H1 (cell line): ENCODE data around the gene ERI2. TPM values are rescaled to one million over a fixed set of nuclear protein-coding genes. Genes with fewer than 3 reads are reported as not detected.

ENCODE experiments used
- CTCF ChIA-PET: fragments of 300-600 bp; sonication (Branson Sonifier 250); formaldehyde crosslinking; loops from one replicate; lab custom pipeline; 2021; ENCODE audit not compliant: partially characterized antibody; lab: Charles Lee
- POLR2A ChIA-PET: fragments of 300-600 bp; sonication (Branson Sonifier 250); formaldehyde crosslinking; loops from one replicate; lab custom pipeline; 2021; ENCODE audit warnings: inconsistent platforms; ENCODE audit not compliant: partially characterized antibody; lab: Charles Lee
- DNase-seq, 2 experiments: peaks; one replicate each; pipeline versions ENCODE4 v3.0.0 to v3.0.0-alpha.2; 2010 to 2022; ENCODE audit warnings: low spot score in 2 of 2, low read depth in 1 of 2, mixed read lengths in 1 of 2
- FAIRE-seq: peaks from 2 replicates; lab custom pipeline; 2011; peaks lifted over from hg19 to GRCh38; lab: Jason Lieb, UNC
- H2AFZ ChIP-seq: 2 replicates; pipeline ENCODE4 v1.8.1; 2012; ENCODE audit warnings: low read length, inconsistent platforms
- H2AK5ac ChIP-seq: 2 replicates; pipeline ENCODE4 v1.6.1; 2013; ENCODE audit warnings: low read depth, low read length
- H2BK120ac ChIP-seq: replicated peaks from 2 replicates; pipeline ENCODE3; 2013; ENCODE audit warnings: low read depth, low read length, inconsistent platforms
- H2BK12ac ChIP-seq: 2 replicates; pipeline ENCODE4 v1.6.1; 2013; ENCODE audit warnings: low read depth, low read length
- H2BK15ac ChIP-seq: 2 replicates; pipeline ENCODE4 v1.6.1; 2013; ENCODE audit warnings: low read length
- H2BK20ac ChIP-seq: 2 replicates; pipeline ENCODE4 v1.6.1; 2013; ENCODE audit warnings: low read length
- H2BK5ac ChIP-seq: 2 replicates; pipeline ENCODE4 v1.6.1; 2013; ENCODE audit warnings: low read depth, low read length
- H3K14ac ChIP-seq: 2 replicates; pipeline ENCODE4 v1.6.1; 2013; ENCODE audit warnings: inconsistent platforms; ENCODE audit not compliant: insufficient read length
- H3K18ac ChIP-seq: 2 replicates; pipeline ENCODE4 v1.6.1; 2013; ENCODE audit warnings: low read length; ENCODE audit errors: extremely low read depth
- H3K23ac ChIP-seq: 2 replicates; pipeline ENCODE4 v1.6.1; 2013; ENCODE audit warnings: inconsistent platforms; ENCODE audit not compliant: insufficient read length
- H3K23me2 ChIP-seq: 2 replicates; pipeline ENCODE4 v1.6.1; 2013; ENCODE audit warnings: low read depth, low read length
- H3K27ac ChIP-seq: 2 replicates; pipeline ENCODE4 v1.6.1; 2011; ENCODE audit warnings: low read depth, low read length, inconsistent platforms
- H3K27me3 ChIP-seq, 4 experiments: replicated peaks in 1 of 4; 1 replicate in 1 of 4; 2 replicates in 3 of 4; pipeline versions ENCODE4 v1.6.1 to v1.8.1; 2011 to 2013; ENCODE audit warnings: low read length in 3 of 4, mild to moderate bottlenecking in 3 of 4, inconsistent platforms in 2 of 4, mixed read lengths in 2 of 4, moderate library complexity in 1 of 4; ENCODE audit not compliant: control insufficient read depth in 3 of 4, insufficient read depth in 3 of 4; ENCODE audit errors: extremely low read depth in 1 of 4
- H3K36me3 ChIP-seq, 4 experiments: 2 replicates each; pipeline versions ENCODE4 v1.6.1 to v1.8.1; 2011 to 2013; ENCODE audit warnings: mild to moderate bottlenecking in 4 of 4, low read length in 3 of 4, moderate library complexity in 2 of 4, control low read depth in 1 of 4, inconsistent platforms in 1 of 4; ENCODE audit not compliant: insufficient read depth in 4 of 4, control insufficient read depth in 2 of 4
- H3K4ac ChIP-seq: replicated peaks from 2 replicates; pipeline ENCODE3; 2013; ENCODE audit warnings: low read length, low read depth, mixed read lengths, inconsistent platforms; ENCODE audit not compliant: insufficient read length
- H3K4me1 ChIP-seq, 4 experiments: replicated peaks in 1 of 4; 1 replicate in 1 of 4; 2 replicates in 3 of 4; pipeline versions ENCODE4 v1.6.1 to v1.8.1; 2011 to 2013; ENCODE audit warnings: low read length in 3 of 4, inconsistent platforms in 2 of 4, mixed read lengths in 1 of 4; ENCODE audit not compliant: insufficient read depth in 4 of 4, control insufficient read depth in 3 of 4
- H3K4me2 ChIP-seq, 2 experiments: 2 replicates each; pipeline versions ENCODE4 v1.6.1 to v1.8.1; 2011 to 2013; ENCODE audit warnings: low read depth in 2 of 2, low read length in 2 of 2, control low read depth in 1 of 2, inconsistent platforms in 1 of 2, mild to moderate bottlenecking in 1 of 2; ENCODE audit not compliant: insufficient read depth in 1 of 2
- H3K4me3 ChIP-seq, 4 experiments: fragments of 200-600, 300-600 bp in 1 of 4; sonication (generic), shearing (Covaris generic), sonication (Bioruptor Twin) in 1 of 4; 2 replicates each; pipeline versions ENCODE4 v1.5.1 to v1.8.1; 2011 to 2016; ENCODE audit warnings: low read length in 4 of 4, low read depth in 3 of 4, control low read depth in 2 of 4, inconsistent platforms in 2 of 4, mild to moderate bottlenecking in 2 of 4, mixed read lengths in 1 of 4, moderate library complexity in 1 of 4; ENCODE audit not compliant: insufficient read depth in 2 of 4; ENCODE audit errors: extremely low read depth in 1 of 4
- H3K56ac ChIP-seq: replicated peaks from 2 replicates; pipeline ENCODE3; 2013; ENCODE audit warnings: low read depth, mild to moderate bottlenecking, mixed read lengths, low read length, inconsistent platforms; ENCODE audit not compliant: insufficient read length
- H3K79me1 ChIP-seq: 2 replicates; pipeline ENCODE4 v1.6.1; 2013; ENCODE audit warnings: low read depth, low read length, control low read depth
- H3K79me2 ChIP-seq, 2 experiments: 2 replicates each; pipeline versions ENCODE4 v1.6.1 to v1.8.1; 2012 to 2013; ENCODE audit warnings: low read length in 2 of 2, mild to moderate bottlenecking in 2 of 2, inconsistent platforms in 1 of 2; ENCODE audit not compliant: insufficient read depth in 2 of 2, control insufficient read depth in 1 of 2
- H3K9ac ChIP-seq, 4 experiments: replicated peaks in 1 of 4; 1 replicate in 1 of 4; 2 replicates in 3 of 4; pipeline versions ENCODE4 v1.6.1 to v1.8.1; 2011 to 2013; ENCODE audit warnings: low read depth in 3 of 4, low read length in 3 of 4, control low read depth in 2 of 4, mild to moderate bottlenecking in 2 of 4, moderate library complexity in 2 of 4, inconsistent platforms in 1 of 4; ENCODE audit errors: extremely low read depth in 1 of 4
- H3K9me3 ChIP-seq, 2 experiments: 2 replicates each; pipeline versions ENCODE4 v1.6.1 to v1.8.1; 2012 to 2013; ENCODE audit warnings: mild to moderate bottlenecking in 2 of 2, moderate library complexity in 2 of 2, control low read depth in 1 of 2, inconsistent platforms in 1 of 2, low read depth in 1 of 2, low read length in 1 of 2, mixed read lengths in 1 of 2; ENCODE audit not compliant: insufficient read depth in 2 of 2
- H4K20me1 ChIP-seq, 2 experiments: replicated peaks in 1 of 2; 2 replicates each; pipeline versions ENCODE3 to v1.8.1; 2011 to 2013; ENCODE audit warnings: inconsistent platforms in 2 of 2, low read length in 2 of 2, mild to moderate bottlenecking in 1 of 2; ENCODE audit not compliant: insufficient read depth in 2 of 2, control insufficient read depth in 1 of 2
- H4K5ac ChIP-seq: 2 replicates; pipeline ENCODE4 v1.6.1; 2013; ENCODE audit warnings: low read length, low read depth, mixed read lengths, inconsistent platforms; ENCODE audit not compliant: insufficient read length
- H4K8ac ChIP-seq: 2 replicates; pipeline ENCODE4 v1.8.0; 2013; ENCODE audit warnings: mild to moderate bottlenecking, moderate library complexity, low read length, inconsistent platforms; ENCODE audit not compliant: insufficient read depth; ENCODE audit errors: extremely low read depth
- H4K91ac ChIP-seq: replicated peaks from 2 replicates; pipeline ENCODE3; 2013; ENCODE audit warnings: low read length, mixed read lengths, inconsistent platforms; ENCODE audit not compliant: insufficient read length
- BACH1 ChIP-seq: IDR thresholded peaks from 2 replicates; pipeline ENCODE4 v1.6.1; 2012; ENCODE audit warnings: low read length, improper control_type of control experiment
- BCL11A ChIP-seq, 2 experiments: IDR thresholded peaks; one replicate each; pipeline ENCODE4 v1.6.1; 2011; ENCODE audit warnings: low read depth in 2 of 2, low read length in 2 of 2, mild to moderate bottlenecking in 2 of 2
- CBX5 ChIP-seq: fragments of 300-800, 300-1000 bp; sonication (generic); IDR thresholded peaks from 2 replicates; pipeline ENCODE4 v1.7.1; 2016; ENCODE audit warnings: antibody characterized with exemption, low read length, low read depth
- JUN ChIP-seq: IDR thresholded peaks from 2 replicates; pipeline ENCODE4 v1.6.1; 2011; ENCODE audit warnings: low read depth, mild to moderate bottlenecking, improper control_type of control experiment, low read length
- POLR2AphosphoS5 ChIP-seq: IDR thresholded peaks from 2 replicates; pipeline ENCODE4 v1.6.1; 2011; ENCODE audit warnings: low read depth, low read length
- POU5F1 ChIP-seq: IDR thresholded peaks from 2 replicates; pipeline ENCODE4 v1.6.1; 2011; ENCODE audit warnings: low read depth, mild to moderate bottlenecking, low read length, moderate library complexity
- SIRT6 ChIP-seq: IDR thresholded peaks from one replicate; pipeline ENCODE4 v1.7.1; 2012; ENCODE audit warnings: low read length, inconsistent platforms
- TAF7 ChIP-seq: optimal IDR thresholded peaks from 2 replicates; pipeline ENCODE3; 2011; ENCODE audit warnings: low read depth, mild to moderate bottlenecking, inconsistent platforms, low read length, moderate library complexity, borderline replicate concordance
- WGBS, 2 experiments: shearing (Covaris generic) in 1 of 2; methylation state at CpG; one replicate each; pipeline versions ENCODE4 v1.1.6 to v1.1.7; 2013 to 2015; ENCODE audit warnings: low lambda C conversion rate in 2 of 2, mixed read lengths in 2 of 2, inconsistent platforms in 1 of 2, low coverage in 1 of 2, missing lambda C conversion rate in 1 of 2; ENCODE audit not compliant: insufficient replicate concordance in 2 of 2, insufficient coverage in 1 of 2, insufficient read length in 1 of 2; ENCODE audit errors: extremely low coverage in 1 of 2, missing lambda C conversion rate in 1 of 2; 5-methylcytosine and 5-hydroxymethylcytosine counted together
- polyA plus RNA-seq, 7 experiments: library from polyadenylated mRNA; depleted of rRNA in 3 of 7; stranded (reverse) in 5 of 7; unstranded in 2 of 7; fragments of >200 nt in 5 of 7; fragments of 200-250 nt in 2 of 7; gene quantifications; 1 replicate in 5 of 7; 2 replicates in 1 of 7; 4 replicates in 1 of 7; pipeline versions ENCODE4 v1.2.1 to v1.2.3, GENCODE V29; 2011 to 2013; ENCODE audit warnings: missing spikeins in 2 of 7, mixed read lengths in 2 of 7
- total RNA-seq: library from RNA; stranded (reverse); fragmentation: NEBNext Ultra II Directional; extraction: Animal tissue kit (Norgen Biotek cat#: 25700); gene quantifications from 2 replicates; pipeline ENCODE4 v1.2.1, GENCODE V29; 2021

Gene ERI2
- total and polyA plus RNA-seq, 2 of the 8 experiments (the other 6 are each of a cell fraction or from before 2014, with no cell fraction given), result 11.0 to 12.6 TPM

DNA sequence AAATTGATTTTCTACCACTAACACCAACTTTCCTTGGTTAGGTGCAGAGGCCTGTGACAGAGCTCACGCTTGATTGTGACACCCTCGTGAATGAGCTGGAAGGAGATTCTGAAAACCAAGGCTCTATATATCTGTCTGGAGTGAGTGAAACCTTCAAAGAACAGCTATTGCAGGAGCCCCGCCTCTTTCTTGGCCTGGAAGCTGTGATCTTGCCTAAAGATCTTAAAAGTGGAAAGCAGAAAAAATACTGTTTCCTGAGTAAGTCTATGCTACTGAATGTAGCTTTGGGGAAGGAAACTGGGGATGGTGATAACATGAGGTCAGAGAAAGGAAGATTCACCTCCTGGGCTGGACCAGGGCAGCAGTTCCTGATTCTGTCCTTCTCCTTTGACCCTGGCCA lies 38.3 kb upstream of the ERI2 start:
- H4K5ac ChIP-seq, result no peak overlapping the region
- no peaks in the 10 kb centered on the region for H3K4me1 ChIP-seq
- no peak overlapping the region for H2AFZ ChIP-seq
- H3K4me3 ChIP-seq, result no peak overlapping the region
- H3K23ac ChIP-seq, result no peak overlapping the region
- CTCF ChIA-PET, result interaction anchor here (9.6 kb wide), 1 partner anchor 239 kb away, joined by 125 read pairs; no protein-coding TSS in a partner anchor
- H3K36me3 ChIP-seq, result peaks cover 2 to 10% (median 5%) of the 10 kb centered on the region in 4 experiments; a peak in 3 of 8 replicates
- no peaks in the 10 kb centered on the region for H3K23me2 ChIP-seq
- FAIRE-seq (no peak), DNase-seq (no peak)
- H3K4me2 ChIP-seq, result no peak overlapping the region
- WGBS, 2 experiments, result 87% methylated on average over 3 of the region's 3 CpGs; no CpG with 5 or more reads in 1 of the 2 experiments
- H3K79me1 ChIP-seq, result no peaks in the 10 kb centered on the region
- no peak overlapping the region for H3K56ac ChIP-seq
- H2BK5ac ChIP-seq, result no peak overlapping the region
- H3K27me3 ChIP-seq, result no peaks in the 10 kb centered on the region
- no peak overlapping the region for H2BK15ac ChIP-seq
- no peaks in the 10 kb centered on the region for H3K79me2 ChIP-seq
- no peak overlapping the region for H4K8ac ChIP-seq
- no peak for TF ChIP-seq POLR2AphosphoS5
- no peak for TF ChIP-seq CBX5
- TF ChIP-seq TAF7, result no peak
- TF ChIP-seq POU5F1, result no peak
- no peak for TF ChIP-seq BACH1
- TF ChIP-seq BCL11A (IDR thresholded peaks at IDR 0.05; ENCODE audit: low read depth in 2 of 2, low read length in 2 of 2), result no peak
- no peak for TF ChIP-seq SIRT6
- no peak for TF ChIP-seq JUN
- no peak overlapping the region for H2BK20ac ChIP-seq
- POLR2A ChIA-PET, result no interaction called here
- no peak overlapping the region for H3K4ac ChIP-seq
- no peak overlapping the region for H3K27ac ChIP-seq
- H4K20me1 ChIP-seq, result peaks cover 0 to 2% of the 10 kb centered on the region in 2 experiments
- H4K91ac ChIP-seq, result no peak overlapping the region
- H3K9ac ChIP-seq, result no peak overlapping the region
- no peak overlapping the region for H3K14ac ChIP-seq
- H3K9me3 ChIP-seq, result no peaks in the 10 kb centered on the region
- H2BK120ac ChIP-seq, result no peak overlapping the region
- H3K18ac ChIP-seq, result no peak overlapping the region
- H2BK12ac ChIP-seq, result no peak overlapping the region
- no peak overlapping the region for H2AK5ac ChIP-seq
